GM18951 (cell line): ENCODE measurements around the gene LRMDA.

Experiments
- POLR2A ChIP-seq: IDR thresholded peaks from 4 replicates; pipeline ENCODE4 v1.6.1; 2011; ENCODE audit warnings: mild to moderate bottlenecking; ENCODE audit not compliant: insufficient read length, insufficient read depth; ENCODE audit errors: extremely low read depth
- in situ Hi-C: fragments of 300-500 bp; cut with MboI; formaldehyde crosslinking; loops from one replicate; pipeline ENCODE4 v1.12.0; 2022; ENCODE audit warnings: low sequenced_read_pairs, mixed read lengths, inconsistent platforms; ENCODE audit not compliant: unreplicated experiment

LRMDA gene

DNA sequence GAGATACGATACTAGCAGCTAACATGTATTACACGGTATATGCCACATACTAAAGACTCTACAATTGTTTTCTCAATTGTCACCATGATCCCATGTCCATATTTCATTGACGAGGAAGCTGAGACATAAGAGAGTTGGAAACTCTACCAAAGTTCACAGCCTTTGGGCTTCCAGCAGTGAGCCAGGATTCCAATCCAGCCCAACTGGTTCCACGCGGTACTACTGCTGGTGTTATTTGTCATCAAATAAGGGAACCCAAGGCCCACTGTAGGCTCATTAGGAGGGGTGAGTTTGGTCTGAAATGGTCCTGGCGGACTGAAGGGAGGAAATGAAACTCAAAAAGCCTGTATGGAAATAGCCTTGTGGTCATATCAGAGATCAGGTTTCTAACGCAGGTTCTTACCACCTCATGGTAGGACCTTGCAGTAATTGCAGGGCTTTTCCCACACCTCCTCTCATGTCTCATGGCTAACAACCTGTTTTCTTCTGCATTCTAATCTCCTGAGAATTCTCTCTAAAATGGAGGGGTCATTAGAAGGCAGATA is 814.6 kb downstream of the LRMDA start:
- in situ Hi-C loops: no loop called here
- TF ChIP-seq POLR2A: no peak

DNA sequence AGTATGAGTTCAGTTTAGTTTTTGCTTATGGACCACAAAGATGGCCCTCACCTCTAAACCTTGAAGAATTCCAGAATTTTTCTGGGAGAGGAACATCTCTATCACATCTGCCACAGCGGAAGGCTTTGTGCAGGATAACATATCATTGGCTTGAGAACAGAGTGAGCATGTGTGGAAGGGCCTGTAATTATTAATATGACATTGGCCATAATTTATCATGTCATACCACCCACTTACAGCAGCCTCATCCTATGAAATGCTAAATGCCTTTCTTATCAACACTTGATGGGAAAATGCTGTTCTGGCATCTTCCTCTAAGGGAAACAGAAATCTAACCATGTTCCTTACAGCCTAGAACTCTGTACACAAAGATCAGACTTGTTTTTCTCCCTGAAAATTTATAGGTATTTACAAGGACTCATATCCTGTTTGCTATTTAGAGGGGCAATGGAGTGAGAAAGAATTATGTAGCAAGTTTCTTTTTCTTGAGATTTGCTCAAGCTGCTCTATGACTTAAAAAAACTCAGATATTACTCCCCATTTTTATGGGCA is 817.3 kb downstream of the LRMDA start:
- no peak for TF ChIP-seq POLR2A
- in situ Hi-C loops: no loop called here

DNA sequence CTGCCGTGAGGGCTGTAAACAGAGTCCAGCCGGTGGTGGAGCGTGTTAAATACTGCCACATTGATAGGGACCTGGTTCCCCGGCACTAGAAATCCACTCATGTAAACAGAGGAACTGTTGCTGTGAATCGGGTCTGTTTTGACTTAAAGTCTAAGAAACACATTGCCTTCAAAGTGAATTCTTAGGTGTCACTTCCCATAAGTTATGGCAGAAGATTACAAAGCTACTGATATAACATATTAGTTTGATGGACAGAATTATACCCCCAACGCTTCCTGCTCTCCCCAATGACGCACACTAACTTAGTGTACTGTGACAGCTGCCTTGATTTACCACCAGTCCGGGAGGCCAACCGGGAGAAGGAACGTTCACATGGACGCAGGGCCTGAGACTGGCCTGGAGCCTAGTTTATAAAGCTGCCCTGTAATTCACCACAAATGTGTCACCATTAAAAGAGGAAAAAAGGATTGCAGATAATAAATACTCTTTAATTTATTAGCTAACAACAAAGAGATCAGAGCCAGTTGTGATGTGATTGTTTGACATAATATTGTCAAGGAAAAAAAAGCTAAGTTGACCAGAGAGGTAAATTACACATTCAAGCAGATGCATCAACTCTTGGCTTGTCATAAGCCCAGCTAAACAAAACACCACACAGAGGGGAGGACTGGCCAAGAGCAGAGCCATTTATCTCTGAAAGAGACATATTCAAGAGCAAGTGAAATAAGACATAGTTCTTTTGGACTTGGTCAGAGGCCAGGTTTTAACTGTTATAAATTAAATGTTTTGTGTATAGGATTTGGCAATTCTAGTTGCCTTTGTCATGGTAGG is 820.6 kb downstream of the LRMDA start:
- in situ Hi-C loops: no loop called here

DNA sequence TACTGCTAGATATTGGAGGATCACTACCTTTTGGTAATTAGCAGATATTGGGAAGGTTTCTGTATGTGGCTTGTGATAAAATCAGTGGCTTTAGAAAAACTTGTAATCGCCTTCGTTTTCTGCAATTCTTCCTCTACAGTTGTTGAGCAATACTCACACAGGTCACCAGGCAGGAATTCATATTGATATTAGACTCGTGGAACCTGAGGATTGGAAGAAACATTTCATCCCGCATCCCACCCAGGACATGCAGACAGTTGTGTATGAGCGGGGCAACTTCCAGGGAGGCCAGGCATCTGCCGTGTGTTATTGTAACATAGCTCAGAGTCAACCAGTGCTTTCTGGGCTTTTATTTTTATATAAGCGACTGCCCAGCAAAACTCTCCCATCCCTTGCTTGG is 821.3 kb downstream of the LRMDA start:
- TF ChIP-seq POLR2A: no peak
- in situ Hi-C loops: no loop called here

More for the DNA sequence above, 820.6 kb downstream of the LRMDA start:
- no peak for TF ChIP-seq POLR2A

DNA sequence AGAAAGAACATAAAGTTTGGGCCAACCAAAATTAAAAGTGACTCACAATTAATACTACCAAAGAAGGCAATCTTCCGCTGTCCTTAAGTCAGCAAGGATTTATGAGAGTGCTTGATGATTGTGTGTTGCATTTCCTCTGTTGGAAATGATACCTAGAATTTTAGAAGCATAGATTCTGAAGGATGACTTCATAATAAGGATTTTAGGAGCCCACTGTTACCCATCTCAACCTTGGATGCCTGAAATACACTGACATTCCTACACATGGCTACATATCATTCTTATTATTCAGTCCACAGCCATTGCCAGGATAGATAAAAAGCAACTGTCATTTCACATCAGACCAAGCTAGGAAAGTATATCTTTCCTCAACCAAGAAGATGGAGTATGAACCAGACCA is 823.8 kb downstream of the LRMDA start:
- TF ChIP-seq POLR2A: no peak
- in situ Hi-C loops: no loop called here

DNA sequence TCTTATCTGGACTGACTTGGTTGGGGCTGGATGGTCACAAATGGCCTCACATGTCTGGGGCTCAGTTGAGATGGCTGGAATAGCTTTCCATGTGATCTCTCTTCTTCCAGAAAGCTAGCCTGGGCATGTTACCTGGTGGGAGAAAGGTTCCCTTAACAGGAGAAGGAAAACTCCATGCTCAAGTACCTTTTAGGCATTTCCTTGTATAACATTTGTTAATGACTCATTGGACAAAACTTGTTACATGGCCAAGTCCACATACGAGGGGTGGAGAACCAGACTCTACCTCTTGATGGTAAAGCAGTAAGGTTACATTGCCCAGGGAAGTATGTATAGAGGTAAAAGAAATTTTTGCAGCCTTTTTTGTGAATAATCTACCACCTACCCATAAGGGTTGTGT is 826.4 kb downstream of the LRMDA start:
- TF ChIP-seq POLR2A: no peak
- in situ Hi-C loops: no loop called here

DNA sequence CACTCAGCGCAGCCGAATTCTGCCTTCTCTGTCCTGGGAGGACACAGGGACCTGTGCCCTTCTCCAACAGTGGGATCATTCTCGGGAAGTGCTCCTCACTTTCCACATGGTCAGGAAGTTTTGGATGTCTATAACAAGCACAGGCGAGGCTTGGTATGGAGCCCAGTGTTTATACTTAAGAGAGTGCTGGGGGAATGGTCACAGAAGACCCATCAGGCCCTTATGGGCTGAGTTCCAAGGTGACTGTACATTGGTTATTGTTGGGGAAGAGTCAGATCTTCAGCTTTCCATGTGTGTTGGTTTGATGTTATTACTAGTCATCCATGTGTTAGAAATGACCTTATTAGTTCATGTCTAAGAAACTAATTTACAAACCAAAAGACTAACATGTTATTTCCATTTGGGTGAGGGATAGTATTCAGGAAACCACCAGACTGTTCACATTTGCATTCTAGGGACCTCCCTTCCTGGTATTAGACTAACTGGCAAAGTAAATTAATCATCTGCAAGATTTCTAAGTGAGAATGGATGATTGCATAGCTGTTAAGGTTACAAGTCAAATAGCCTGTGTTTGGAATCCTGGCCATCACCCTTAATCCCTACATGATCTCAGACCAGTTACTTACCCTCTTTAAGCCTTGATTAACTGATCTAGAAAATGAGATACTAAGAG is 834.2 kb downstream of the LRMDA start:
- in situ Hi-C loops: no loop called here
- no peak for TF ChIP-seq POLR2A

DNA sequence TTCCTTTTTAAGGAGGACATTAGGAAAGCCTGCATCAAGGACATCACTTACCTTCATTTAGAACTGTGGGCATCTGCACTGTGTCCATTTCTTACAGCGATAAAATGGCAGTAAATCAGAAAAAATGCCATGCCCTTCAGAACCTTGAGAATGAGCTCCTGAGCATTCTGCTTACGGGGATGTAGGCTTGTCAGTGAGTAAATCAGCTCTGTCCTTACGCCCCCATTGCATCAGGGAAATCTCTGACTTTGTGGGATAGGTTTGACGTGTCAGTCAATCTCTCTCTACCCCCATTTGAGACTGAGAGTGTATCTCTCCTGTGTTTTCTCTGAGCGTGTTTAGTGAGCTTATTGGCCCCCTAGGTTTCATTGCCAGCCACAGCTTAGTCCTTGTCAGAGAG is 837.1 kb downstream of the LRMDA start:
- in situ Hi-C loops: no loop called here
- no peak for TF ChIP-seq POLR2A

DNA sequence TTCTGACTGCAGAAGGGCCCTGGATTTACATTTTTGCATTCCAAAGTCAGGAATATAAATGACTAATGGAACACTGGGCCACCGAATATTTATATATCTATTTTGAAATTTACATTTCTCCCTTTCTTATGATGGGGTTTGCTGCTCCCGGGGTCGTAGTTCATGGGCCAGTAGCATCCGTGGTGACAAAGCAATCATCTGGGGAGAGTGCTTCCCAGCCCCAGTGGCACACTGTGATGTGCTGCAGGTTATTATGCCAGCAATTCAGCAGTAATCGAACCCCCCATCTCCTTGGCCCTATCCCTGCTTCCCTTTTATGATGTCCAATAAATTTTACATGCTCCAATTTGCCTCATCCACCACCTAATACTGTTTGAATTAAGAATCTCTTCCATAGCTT is 837.5 kb downstream of the LRMDA start:
- in situ Hi-C loops: no loop called here
- no peak for TF ChIP-seq POLR2A

DNA sequence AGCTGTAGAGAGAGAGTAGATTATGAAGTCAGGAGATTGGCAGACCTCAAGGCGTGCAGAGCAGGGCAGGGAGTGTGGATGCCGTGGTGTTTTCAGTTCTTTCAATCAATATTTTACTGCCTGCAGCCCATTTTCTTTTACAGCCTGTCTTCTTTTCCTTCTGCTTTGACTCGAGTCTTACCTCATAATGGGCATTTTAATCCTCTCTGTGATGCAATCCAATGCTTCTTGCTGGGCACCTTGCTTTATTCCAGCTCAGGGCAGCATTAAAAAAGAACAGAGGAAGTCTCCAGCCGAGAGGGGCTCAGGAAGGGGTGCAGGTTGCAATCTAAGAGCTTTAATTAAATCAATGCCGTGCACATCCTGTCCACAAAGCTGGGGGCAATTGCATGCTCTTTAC is 839.0 kb downstream of the LRMDA start:
- in situ Hi-C loops: no loop called here
- no peak for TF ChIP-seq POLR2A

DNA sequence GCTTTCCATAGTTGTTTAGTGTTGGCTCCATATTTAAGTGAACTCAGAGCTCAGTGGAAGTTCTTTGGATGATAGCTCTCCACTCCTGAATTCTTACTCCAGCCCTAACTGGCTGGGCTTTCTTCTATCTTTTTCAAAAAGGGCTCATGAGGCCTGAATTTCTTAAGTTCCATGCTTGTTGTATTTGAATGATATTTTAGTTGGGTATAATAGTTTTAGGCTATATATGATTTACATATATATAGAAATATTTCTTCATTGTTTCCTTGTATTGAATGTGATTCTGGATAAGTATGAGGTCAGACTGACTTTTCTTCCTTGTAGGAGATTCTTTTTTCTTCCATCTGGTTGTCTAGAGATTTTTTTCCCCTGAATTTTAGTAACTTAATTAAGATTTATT is 843.5 kb downstream of the LRMDA start:
- in situ Hi-C loops: no loop called here
- no peak for TF ChIP-seq POLR2A

DNA sequence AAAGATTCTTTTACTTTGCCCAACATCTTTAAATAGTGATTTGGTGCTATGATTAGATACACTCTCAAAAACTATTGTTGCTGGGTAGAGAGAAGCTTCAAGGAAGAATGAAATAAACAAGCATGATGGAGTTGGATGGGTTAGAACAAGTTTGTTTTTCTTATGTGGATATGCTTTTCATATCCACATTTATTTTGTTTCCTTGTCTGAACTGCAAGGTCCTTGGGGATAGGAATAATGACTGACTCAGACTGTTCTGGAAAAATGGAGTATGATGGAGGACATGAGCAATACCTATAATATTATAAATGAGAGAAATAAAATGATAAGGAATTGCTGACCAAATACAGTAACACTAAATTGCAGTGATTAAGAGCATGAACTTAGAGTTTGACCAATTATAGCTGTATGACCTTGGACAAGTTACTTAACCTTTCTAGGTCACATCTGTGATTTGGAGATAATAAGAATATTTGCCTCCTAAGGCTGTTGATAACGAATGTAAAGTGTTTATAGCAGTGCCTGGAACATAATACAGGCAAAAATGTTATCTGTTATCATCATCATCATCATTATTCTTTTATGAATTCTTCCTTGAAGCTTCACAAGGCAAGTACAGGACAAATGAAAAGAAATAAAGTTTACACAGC is 847.5 kb downstream of the LRMDA start:
- no peak for TF ChIP-seq POLR2A
- in situ Hi-C loops: no loop called here

DNA sequence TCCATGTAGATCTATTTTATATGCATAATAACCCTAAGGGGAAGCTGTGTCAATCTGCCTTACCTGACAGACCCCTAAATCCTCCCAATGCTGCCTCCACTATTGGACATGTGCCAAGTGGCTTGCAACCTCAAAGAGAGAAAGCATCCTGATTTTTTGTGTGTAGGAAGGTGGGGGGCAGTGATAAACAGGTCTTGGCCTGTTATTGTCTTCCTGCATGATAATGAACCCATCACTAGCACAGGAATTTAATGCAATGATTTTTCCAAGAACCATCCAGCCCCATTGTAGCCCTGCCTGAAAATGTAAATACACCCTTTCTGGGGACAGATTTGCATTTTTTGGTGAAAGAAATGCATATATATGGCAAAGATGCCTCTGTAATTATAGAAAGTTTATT is 850.2 kb downstream of the LRMDA start:
- no peak for TF ChIP-seq POLR2A
- in situ Hi-C loops: no loop called here
